ENCODE data around the gene ESRRG. TPM values are rescaled to one million over a fixed set of nuclear protein-coding genes. Genes with fewer than 3 reads are reported as not detected.

Gene ESRRG
- total and polyA plus RNA-seq, 7 donors: under 0.01 to 0.71 (median 0.33) TPM

- H3K4me3 ChIP-seq: no peak overlapping the region
- H3K27ac ChIP-seq: no peak overlapping the region
- intact Hi-C loops (cut with DNase I): no loop called here
- 55 to 69% methylated on average over 2 of the region's 2 CpGs for WGBS, 2 donors
- no peaks in the 10 kb centered on the region for H3K36me3 ChIP-seq
- no peaks in the 10 kb centered on the region for H3K4me1 ChIP-seq
- H3K9me3 ChIP-seq: no peaks in the 10 kb centered on the region
- no peak for DNase-seq
- H3K27me3 ChIP-seq: no peaks in the 10 kb centered on the region
- no peak for TF ChIP-seq EP300 (IDR thresholded peaks at IDR 0.05)
- no peak for TF ChIP-seq CTCF (IDR thresholded peaks at IDR 0.05)
- no peak for TF ChIP-seq POLR2A (IDR thresholded peaks at IDR 0.05)
- peak in 2 of 4 donors; percentile 40 to 50 for TF ChIP-seq POLR2AphosphoS5 (IDR thresholded peaks at IDR 0.05)
Measured at GRCh38 chr1:216580538-216581057, 142.6 kb downstream of the ESRRG start.

- no peak overlapping the region for H3K27ac ChIP-seq
- intact Hi-C loops (cut with DNase I): no loop called here
- 63 to 68% methylated on average over 4 of the region's 4 CpGs for WGBS, 2 donors
- H3K4me1 ChIP-seq: no peaks in the 10 kb centered on the region
- H3K27me3 ChIP-seq: no peaks in the 10 kb centered on the region
- H3K36me3 ChIP-seq: no peaks in the 10 kb centered on the region
- TF ChIP-seq POLR2AphosphoS5 (IDR thresholded peaks at IDR 0.05) (no peak), POLR2A (IDR thresholded peaks at IDR 0.05) (no peak), EP300 (IDR thresholded peaks at IDR 0.05) (no peak), CTCF (IDR thresholded peaks at IDR 0.05) (no peak)
- DNase-seq: no peak
- H3K9me3 ChIP-seq: no peaks in the 10 kb centered on the region
- H3K4me3 ChIP-seq: no peak overlapping the region
Measured at GRCh38 chr1:216576234-216576937, 146.8 kb downstream of the ESRRG start.

GRCh38 chr1:216566641-216567205 lies 156.5 kb downstream of the ESRRG start:
- TF ChIP-seq POLR2A (IDR thresholded peaks at IDR 0.05) (no peak), POLR2AphosphoS5 (IDR thresholded peaks at IDR 0.05) (no peak), CTCF (IDR thresholded peaks at IDR 0.05) (no peak), EP300 (IDR thresholded peaks at IDR 0.05) (no peak)
- Histone ChIP-seq H3K9me3 (no peaks in the 10 kb centered on the region), H3K27me3 (no peaks in the 10 kb centered on the region), H3K4me1 (no peaks in the 10 kb centered on the region), H3K4me3 (no peak overlapping the region), H3K36me3 (no peaks in the 10 kb centered on the region), H3K27ac (no peak overlapping the region)
- WGBS, 2 donors: 46 to 77% methylated on average over 3 of the region's 3 CpGs
- intact Hi-C loops (cut with DNase I): no loop called here
- DNase-seq: no peak

GRCh38 chr1:216563087-216563486 lies 160.1 kb downstream of the ESRRG start:
- Histone ChIP-seq H3K27me3 (no peaks in the 10 kb centered on the region), H3K36me3 (no peaks in the 10 kb centered on the region), H3K4me3 (no peak overlapping the region), H3K4me1 (no peaks in the 10 kb centered on the region), H3K9me3 (no peaks in the 10 kb centered on the region), H3K27ac (no peak overlapping the region)
- no peak for TF ChIP-seq CTCF (IDR thresholded peaks at IDR 0.05)
- TF ChIP-seq EP300 (IDR thresholded peaks at IDR 0.05): no peak
- TF ChIP-seq POLR2AphosphoS5 (IDR thresholded peaks at IDR 0.05): no peak
- no peak for TF ChIP-seq POLR2A (IDR thresholded peaks at IDR 0.05)
- no peak for DNase-seq
- intact Hi-C loops (cut with DNase I): no loop called here
- WGBS, 2 donors: 93% methylated on average over 8 of the region's 8 CpGs
